GM23248 (cell line): ENCODE data around the gene DNASE1L1. TPM values are rescaled to one million over a fixed set of nuclear protein-coding genes. Genes with fewer than 3 reads are reported as not detected.

Source experiments
- DNase-seq: peaks from one replicate; pipeline ENCODE4 v3.0.0-alpha.2; 2015
- H2AFZ ChIP-seq: fragments of 200-600 bp; sonication (generic); 2 replicates; pipeline ENCODE4 v1.6.1; 2016; ENCODE audit warnings: antibody characterized with exemption
- H3F3A ChIP-seq: fragments of 200-600 bp; sonication (generic); 2 replicates; pipeline ENCODE4 v1.6.1; 2016; ENCODE audit warnings: mild to moderate bottlenecking, antibody characterized with exemption, mixed run types; ENCODE audit not compliant: insufficient read depth
- H3K27ac ChIP-seq: fragments of 200-600 bp; sonication (generic); 2 replicates; pipeline ENCODE4 v1.5.1; 2016; ENCODE audit warnings: mild to moderate bottlenecking
- H3K27me3 ChIP-seq: fragments of 200-600 bp; sonication (generic); replicated peaks from 2 replicates; pipeline ENCODE4 v1.6.1; 2016; ENCODE audit warnings: mild to moderate bottlenecking; ENCODE audit not compliant: insufficient read depth
- H3K36me3 ChIP-seq: fragments of 200-600 bp; sonication (generic); 2 replicates; pipeline ENCODE4 v1.6.1; 2016; ENCODE audit warnings: low read depth, mild to moderate bottlenecking
- H3K4me1 ChIP-seq: fragments of 200-600 bp; sonication (generic); 2 replicates; pipeline ENCODE4 v1.6.1; 2016; ENCODE audit warnings: mild to moderate bottlenecking; ENCODE audit not compliant: insufficient read depth
- H3K4me2 ChIP-seq: fragments of 200-600 bp; sonication (generic); one replicate; pipeline ENCODE4 v1.6.1; 2016; ENCODE audit warnings: mild to moderate bottlenecking; ENCODE audit not compliant: unreplicated experiment
- H3K4me3 ChIP-seq: fragments of 200-600 bp; sonication (generic); 2 replicates; pipeline ENCODE4 v1.5.1; 2016; ENCODE audit warnings: mild to moderate bottlenecking
- H3K79me2 ChIP-seq: fragments of 200-600 bp; sonication (generic); 2 replicates; pipeline ENCODE4 v1.6.1; 2016; ENCODE audit warnings: mild to moderate bottlenecking; ENCODE audit not compliant: insufficient read depth
- H3K9ac ChIP-seq: fragments of 200-600 bp; sonication (generic); 2 replicates; pipeline ENCODE4 v1.6.1; 2016; ENCODE audit warnings: mild to moderate bottlenecking
- H3K9me2 ChIP-seq: fragments of 200-600 bp; sonication (generic); 2 replicates; pipeline ENCODE4 v1.6.1; 2016; ENCODE audit warnings: mixed run types, mild to moderate bottlenecking, moderate library complexity; ENCODE audit not compliant: insufficient read depth
- H3K9me3 ChIP-seq: fragments of 200-600 bp; sonication (generic); one replicate; pipeline ENCODE4 v1.6.1; 2017; ENCODE audit warnings: low read depth
- H4K20me1 ChIP-seq: fragments of 200-600 bp; sonication (generic); 2 replicates; pipeline ENCODE4 v1.6.0; 2016; ENCODE audit not compliant: insufficient read depth
- EZH2 ChIP-seq: fragments of 200-600 bp; sonication (generic); IDR thresholded peaks from 2 replicates; pipeline ENCODE4 v1.6.1; 2018; ENCODE audit warnings: antibody characterized with exemption, mild to moderate bottlenecking; ENCODE audit not compliant: insufficient read depth, poor library complexity, severe bottlenecking
- EZH2phosphoT487 ChIP-seq: fragments of 200-600 bp; sonication (generic); IDR thresholded peaks from 2 replicates; pipeline ENCODE4 v1.6.1; 2018; ENCODE audit warnings: antibody characterized with exemption, moderate library complexity, mild to moderate bottlenecking, low read depth; ENCODE audit not compliant: insufficient read depth
- WGBS, 2 experiments: methylation state at CpG; one replicate each; pipeline ENCODE4 v1.1.6; 2015 to 2017; ENCODE audit warnings: low lambda C conversion rate in 2 of 2, low coverage in 1 of 2; ENCODE audit errors: missing lambda C conversion rate in 2 of 2; 5-methylcytosine and 5-hydroxymethylcytosine counted together
- in situ Hi-C: fragments of 300-500 bp; cut with MboI; formaldehyde crosslinking; loops from 2 replicates; pipeline ENCODE4 v1.15.0; 2020
- polyA plus RNA-seq: library from polyadenylated mRNA; unstranded; fragments of >200 nt; fragmentation: Nextera tagmentation; extraction: Ambion mirVana; gene quantifications from 2 replicates; pipeline ENCODE4 v1.2.1, GENCODE V29; 2016
- total RNA-seq: library from RNA; depleted of rRNA; stranded (reverse); fragments of >200 nt; shearing (Covaris generic); gene quantifications from 2 replicates; pipeline ENCODE4 v1.2.3, GENCODE V29; 2014

Gene DNASE1L1
- total and polyA plus RNA-seq, 2 experiments from 2014 or later = 16.6 to 60.7 TPM

DNA sequence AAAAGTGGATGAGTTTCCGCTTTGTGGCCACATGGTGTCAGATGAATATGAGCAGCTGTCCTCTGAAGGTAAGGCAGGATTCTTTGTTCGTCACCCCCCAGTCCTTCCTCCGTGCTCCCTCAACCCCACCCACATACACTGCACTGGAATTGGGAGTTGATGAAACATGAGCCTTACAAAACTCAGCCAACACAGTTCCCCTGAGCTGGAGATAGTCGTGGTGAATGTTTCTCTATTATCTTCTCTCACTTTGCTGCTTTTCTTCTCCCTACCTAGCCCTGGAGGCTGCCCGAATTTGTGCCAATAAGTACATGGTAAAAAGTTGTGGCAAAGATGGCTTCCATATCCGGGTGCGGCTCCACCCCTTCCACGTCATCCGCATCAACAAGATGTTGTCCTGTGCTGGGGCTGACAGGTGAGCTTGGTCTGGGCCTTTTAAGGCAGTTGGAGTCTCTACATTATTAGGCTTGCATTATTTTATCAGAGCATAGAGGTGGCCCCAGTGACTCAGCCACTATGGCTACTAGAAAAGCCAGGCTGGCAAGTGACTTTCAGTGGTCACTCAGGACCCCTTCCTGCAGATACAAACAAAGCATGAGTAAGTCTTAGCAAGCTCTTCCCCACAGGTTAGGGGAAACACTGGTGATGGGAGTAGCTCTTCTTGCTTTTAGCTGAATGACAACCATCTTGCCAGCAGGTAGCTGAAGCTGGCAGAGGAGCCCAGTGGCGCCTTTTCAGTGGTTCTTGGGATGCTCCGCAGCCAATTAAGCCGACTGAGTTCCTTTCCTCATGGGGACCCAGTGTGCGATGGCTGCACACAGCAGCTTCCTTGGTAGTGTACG is 9.3 kb downstream of the DNASE1L1 start:
- H3K4me3 ChIP-seq = peak overlapping the region; percentile 85
- peaks cover 40% of the 10 kb centered on the region for H3F3A ChIP-seq
- H3K27ac ChIP-seq = peak overlapping the region; percentile 100
- H3K79me2 ChIP-seq = peaks cover 28% of the 10 kb centered on the region
- WGBS, 2 experiments = 30 to 32% methylated on average over 14 of the region's 14 CpGs
- H3K9me2 ChIP-seq = no peaks in the 10 kb centered on the region
- in situ Hi-C loops = no loop called here
- H3K36me3 ChIP-seq = peaks cover 24% of the 10 kb centered on the region
- H4K20me1 ChIP-seq = no peaks in the 10 kb centered on the region
- no peaks in the 10 kb centered on the region for H3K9me3 ChIP-seq
- H3K9ac ChIP-seq = peak overlapping the region; percentile 100
- no peaks in the 10 kb centered on the region; the same call in 1 of the 2 replicates for H3K4me1 ChIP-seq
- TF ChIP-seq EZH2phosphoT487 (no peak), EZH2 (no peak)
- no peak for DNase-seq
- peak overlapping the region; percentile 90 for H3K4me2 ChIP-seq
- no peaks in the 10 kb centered on the region for H3K27me3 ChIP-seq
- H2AFZ ChIP-seq = no peak overlapping the region

DNA sequence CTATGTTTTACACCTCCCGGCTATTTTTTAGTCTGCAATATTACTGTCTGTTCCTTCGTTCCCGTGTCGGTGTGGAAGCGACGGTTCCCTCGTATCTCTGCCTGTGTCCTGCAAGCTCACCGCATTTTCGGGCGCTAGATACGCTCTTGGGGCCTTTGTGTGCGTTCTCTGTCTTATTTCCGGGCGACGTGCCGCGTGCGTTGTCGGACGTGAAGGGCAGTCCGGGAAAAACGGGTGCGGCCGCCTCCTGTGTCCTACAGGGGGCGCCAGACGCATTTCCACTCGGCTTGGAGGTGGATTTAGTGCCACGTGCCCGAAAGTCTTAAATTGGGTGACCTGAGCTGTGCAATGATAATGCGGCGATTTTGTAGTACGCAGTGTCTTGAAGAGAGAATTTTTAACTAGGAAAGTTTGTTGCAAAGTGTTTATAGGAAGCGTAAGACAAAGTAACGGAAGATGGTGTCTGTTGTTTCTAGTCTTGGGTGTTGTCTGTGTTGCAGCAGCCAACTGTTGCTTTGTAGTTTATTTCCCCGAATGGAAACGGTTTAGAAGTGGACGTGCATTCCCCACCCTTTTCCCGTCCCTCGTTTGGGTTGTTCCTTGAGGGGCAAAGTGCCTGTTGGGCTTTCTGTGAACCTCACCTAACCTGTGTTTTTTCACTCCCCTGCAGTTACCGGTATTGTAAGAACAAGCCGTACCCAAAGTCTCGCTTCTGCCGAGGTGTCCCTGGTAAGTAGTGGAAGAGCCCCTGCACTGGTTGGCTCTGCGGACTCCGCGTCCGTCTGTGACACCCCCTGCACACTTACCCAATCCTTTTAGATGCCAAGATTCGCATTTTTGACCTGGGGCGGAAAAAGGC is 10.2 kb downstream of the DNASE1L1 start:
- TF ChIP-seq EZH2phosphoT487 (no peak), EZH2 (no peak)
- peak overlapping the region; percentile 100 for H3K9ac ChIP-seq
- H3K4me3 ChIP-seq = peak overlapping the region; percentile 85
- 0 to 1% methylated on average over 35 to 37 of the region's 49 CpGs for WGBS, 2 experiments
- H3K4me1 ChIP-seq = no peaks in the 10 kb centered on the region; the same call in 1 of the 2 replicates
- in situ Hi-C loops = no loop called here
- H3K36me3 ChIP-seq = peaks cover 24% of the 10 kb centered on the region
- peak overlapping the region; percentile 90 for H3K4me2 ChIP-seq
- H3K9me2 ChIP-seq = no peaks in the 10 kb centered on the region
- peak; percentile 80 for DNase-seq
- H3K79me2 ChIP-seq = peaks cover 28% of the 10 kb centered on the region
- H3K27me3 ChIP-seq = no peaks in the 10 kb centered on the region
- peaks cover 40% of the 10 kb centered on the region for H3F3A ChIP-seq
- no peaks in the 10 kb centered on the region for H4K20me1 ChIP-seq
- H3K9me3 ChIP-seq = no peaks in the 10 kb centered on the region
- peak overlapping the region; percentile 100 for H3K27ac ChIP-seq
- H2AFZ ChIP-seq = no peak overlapping the region

DNA sequence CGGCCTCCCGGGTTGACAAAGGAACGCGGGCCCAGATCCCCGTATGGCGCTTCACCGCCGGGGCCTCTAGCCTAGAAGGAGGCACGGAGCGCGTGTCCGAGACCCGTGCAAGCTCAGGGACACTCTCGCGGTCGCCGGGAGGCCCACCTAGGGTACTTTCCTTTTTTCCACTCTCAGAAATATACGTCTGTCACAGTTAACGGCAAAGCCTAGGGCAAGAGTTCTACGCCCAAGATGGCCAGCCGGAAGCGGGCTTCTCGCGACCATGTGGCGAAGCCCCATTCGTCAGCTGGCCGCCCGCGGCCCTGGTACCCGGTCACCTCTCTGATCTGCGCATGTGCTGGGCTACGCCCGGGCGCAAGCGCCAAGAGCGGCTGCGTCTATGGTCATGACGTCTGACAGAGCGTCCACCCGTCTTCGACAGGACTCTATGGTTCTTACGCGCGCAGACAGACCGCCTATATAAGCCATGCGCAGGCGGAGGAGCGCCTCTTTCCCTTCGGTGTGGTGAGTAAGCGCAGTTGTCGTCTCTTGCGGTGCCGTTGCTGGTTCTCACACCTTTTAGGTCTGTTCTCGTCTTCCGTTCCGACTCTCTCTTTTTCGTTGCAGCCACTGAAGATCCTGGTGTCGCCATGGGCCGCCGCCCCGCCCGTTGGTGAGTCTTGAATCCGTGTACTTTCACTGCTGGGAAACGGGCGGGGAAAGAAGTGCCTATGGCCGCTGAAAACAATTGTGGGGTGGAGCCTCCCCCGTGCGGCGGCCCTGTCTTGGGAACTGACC is 11.0 kb downstream of the DNASE1L1 start, which contains the start of gene RPL10:
TSS of gene RPL10 (plus strand) at position 490 of the 780 bp plus-strand sequence. CDS start at position 633, 143 bp downstream.
- H3K9me2 ChIP-seq = no peaks in the 10 kb centered on the region
- H3K4me2 ChIP-seq = peak within 1 kb of the TSS; percentile 90
- H3K4me1 ChIP-seq = no peaks in the 10 kb centered on the region; the same call in 1 of the 2 replicates
- peaks cover 24% of the 10 kb centered on the region for H3K36me3 ChIP-seq
- H3K27ac ChIP-seq = peak within 1 kb of the TSS; percentile 100
- WGBS, 2 experiments = 0 to 1% methylated on average over 30 to 62 of the region's 69 CpGs
- peak within 1 kb of the TSS; percentile 51 for H2AFZ ChIP-seq
- H4K20me1 ChIP-seq = no peaks in the 10 kb centered on the region
- TF ChIP-seq EZH2phosphoT487 (no peak), EZH2 (no peak)
- no peaks in the 10 kb centered on the region for H3K9me3 ChIP-seq
- H3F3A ChIP-seq = peaks cover 40% of the 10 kb centered on the region
- H3K4me3 ChIP-seq = peak within 1 kb of the TSS; percentile 85
- DNase-seq = peak; percentile 95
- no peaks in the 10 kb centered on the region for H3K27me3 ChIP-seq
- H3K9ac ChIP-seq = peak within 1 kb of the TSS; percentile 100
- in situ Hi-C loops = no loop called here
- H3K79me2 ChIP-seq = peaks cover 28% of the 10 kb centered on the region
